MM.1S (cell line): ENCODE data around the gene KIAA1549.

Source experiments
- DNase-seq: peaks from one replicate; pipeline ENCODE4 v3.0.0-alpha.2; 2015
- H2AFZ ChIP-seq: fragments of 300-600 bp; sonication (generic); 2 replicates; pipeline ENCODE4 v1.6.0; 2016; ENCODE audit warnings: antibody characterized with exemption, low read length
- H3F3A ChIP-seq: fragments of 300-600 bp; sonication (generic); 2 replicates; pipeline ENCODE4 v1.6.1; 2016; ENCODE audit warnings: mild to moderate bottlenecking, antibody characterized with exemption, low read length, moderate library complexity, mixed read lengths; ENCODE audit not compliant: insufficient read depth
- H3K27ac ChIP-seq: fragments of 300-600 bp; sonication (generic); 2 replicates; pipeline ENCODE4 v1.5.1; 2016; ENCODE audit warnings: mild to moderate bottlenecking, low read length
- H3K27me3 ChIP-seq: fragments of 300-600 bp; sonication (generic); replicated peaks from 2 replicates; pipeline ENCODE4 v1.6.0; 2016; ENCODE audit warnings: low read length; ENCODE audit not compliant: insufficient read depth
- H3K36me3 ChIP-seq: fragments of 300-600 bp; sonication (generic); replicated peaks from 2 replicates; pipeline ENCODE4 v1.6.1; 2016; ENCODE audit warnings: mild to moderate bottlenecking, low read length, mixed read lengths; ENCODE audit not compliant: insufficient read depth
- H3K4me1 ChIP-seq: fragments of 300-600 bp; sonication (generic); 2 replicates; pipeline ENCODE4 v1.6.1; 2016; ENCODE audit warnings: low read length, mixed read lengths
- H3K4me2 ChIP-seq: fragments of 300-600 bp; sonication (generic); 2 replicates; pipeline ENCODE4 v1.6.0; 2016; ENCODE audit warnings: low read depth, low read length
- H3K4me3 ChIP-seq: fragments of 300-600 bp; sonication (generic); 2 replicates; pipeline ENCODE4 v1.5.1; 2016; ENCODE audit warnings: low read length, mixed read lengths
- H3K79me2 ChIP-seq: fragments of 300-600 bp; sonication (generic); 2 replicates; pipeline ENCODE4 v1.6.1; 2016; ENCODE audit warnings: mixed run types, low read length, mixed read lengths
- H3K9ac ChIP-seq: fragments of 300-600 bp; sonication (generic); 2 replicates; pipeline ENCODE4 v1.6.1; 2016; ENCODE audit warnings: low read length, mixed read lengths
- H3K9me2 ChIP-seq: fragments of 300-600 bp; sonication (generic); replicated peaks from 2 replicates; pipeline ENCODE4 v1.6.1; 2016; ENCODE audit warnings: mild to moderate bottlenecking, low read length, mixed read lengths; ENCODE audit not compliant: insufficient read depth
- H3K9me3 ChIP-seq: fragments of 300-600 bp; sonication (generic); replicated peaks from 2 replicates; pipeline ENCODE4 v1.6.1; 2016; ENCODE audit warnings: mild to moderate bottlenecking, low read length, mixed read lengths; ENCODE audit not compliant: insufficient read depth
- H4K20me1 ChIP-seq: fragments of 300-600 bp; sonication (generic); 2 replicates; pipeline ENCODE4 v1.6.1; 2016; ENCODE audit warnings: mild to moderate bottlenecking, low read length, moderate library complexity, mixed read lengths; ENCODE audit not compliant: insufficient read depth
- CTCF ChIP-seq: fragments of 300-600 bp; sonication (generic); IDR thresholded peaks from 2 replicates; pipeline ENCODE4 v1.5.1; 2016; ENCODE audit warnings: antibody characterized with exemption, low read length, mixed read lengths
- EZH2 ChIP-seq: fragments of 300-600 bp; sonication (generic); optimal IDR thresholded peaks from 2 replicates; pipeline ENCODE3; 2017; ENCODE audit warnings: low read depth, mild to moderate bottlenecking, antibody characterized with exemption, low read length, mixed read lengths
- EZH2phosphoT487 ChIP-seq: fragments of 300-600 bp; sonication (generic); IDR thresholded peaks from 2 replicates; pipeline ENCODE4 v1.6.1; 2018; ENCODE audit warnings: antibody characterized with exemption, low read length

Gene KIAA1549

GRCh38 chr7:138875794-138876193 lies 105.4 kb downstream of the KIAA1549 start:
- no peaks in the 10 kb centered on the region for H3K9me2 ChIP-seq
- H3K9ac ChIP-seq, result no peak overlapping the region
- TF ChIP-seq EZH2, result no peak
- no peak for TF ChIP-seq CTCF
- TF ChIP-seq EZH2phosphoT487, result no peak
- H3K27ac ChIP-seq, result no peak overlapping the region
- no peaks in the 10 kb centered on the region for H3K79me2 ChIP-seq
- H2AFZ ChIP-seq, result no peak overlapping the region
- H3K27me3 ChIP-seq, result no peaks in the 10 kb centered on the region
- H3K4me1 ChIP-seq, result no peaks in the 10 kb centered on the region
- H3K36me3 ChIP-seq, result no peaks in the 10 kb centered on the region
- no peak for DNase-seq
- H3F3A ChIP-seq, result no peaks in the 10 kb centered on the region
- H3K9me3 ChIP-seq, result no peaks in the 10 kb centered on the region
- H3K4me3 ChIP-seq, result no peak overlapping the region
- no peaks in the 10 kb centered on the region for H4K20me1 ChIP-seq
- H3K4me2 ChIP-seq, result no peak overlapping the region

GRCh38 chr7:138873220-138873892 lies 107.8 kb downstream of the KIAA1549 start:
- H3K79me2 ChIP-seq, result no peaks in the 10 kb centered on the region
- no peaks in the 10 kb centered on the region for H3F3A ChIP-seq
- DNase-seq, result no peak
- no peaks in the 10 kb centered on the region for H3K36me3 ChIP-seq
- no peaks in the 10 kb centered on the region for H3K4me1 ChIP-seq
- H3K9ac ChIP-seq, result no peak overlapping the region
- H3K27ac ChIP-seq, result no peak overlapping the region
- H3K4me2 ChIP-seq, result no peak overlapping the region
- no peaks in the 10 kb centered on the region for H4K20me1 ChIP-seq
- H2AFZ ChIP-seq, result no peak overlapping the region
- no peak overlapping the region for H3K4me3 ChIP-seq
- no peaks in the 10 kb centered on the region for H3K9me3 ChIP-seq
- no peaks in the 10 kb centered on the region for H3K9me2 ChIP-seq
- TF ChIP-seq EZH2 (no peak), EZH2phosphoT487 (no peak), CTCF (no peak)
- no peaks in the 10 kb centered on the region for H3K27me3 ChIP-seq

- no peaks in the 10 kb centered on the region for H3K79me2 ChIP-seq
- DNase-seq, result no peak
- H3K27ac ChIP-seq, result no peak overlapping the region
- H3K9ac ChIP-seq, result no peak overlapping the region
- no peaks in the 10 kb centered on the region for H3K36me3 ChIP-seq
- H3K4me1 ChIP-seq, result no peaks in the 10 kb centered on the region
- H4K20me1 ChIP-seq, result no peaks in the 10 kb centered on the region
- TF ChIP-seq EZH2phosphoT487 (no peak), CTCF (no peak), EZH2 (no peak)
- no peak overlapping the region for H2AFZ ChIP-seq
- no peaks in the 10 kb centered on the region for H3F3A ChIP-seq
- no peaks in the 10 kb centered on the region for H3K27me3 ChIP-seq
- no peak overlapping the region for H3K4me2 ChIP-seq
- no peaks in the 10 kb centered on the region for H3K9me2 ChIP-seq
- H3K9me3 ChIP-seq, result no peaks in the 10 kb centered on the region
- H3K4me3 ChIP-seq, result no peak overlapping the region
Measured at GRCh38 chr7:138872576-138872975, 108.6 kb downstream of the KIAA1549 start.
